K562 (cell line): ENCODE data around the gene MMP20. TPM values are rescaled to one million over a fixed set of nuclear protein-coding genes. Genes with fewer than 3 reads are reported as not detected.

Experiments
- ATAC-seq: fragments of 200-7000 bp; cut with Tn5 transposase; 3 replicates; pipeline ENCODE4 v1.9.1; 2020; ENCODE audit warnings: moderate library complexity
- BruUV-seq: library from RNA; stranded (reverse); fragments of 400-500 nt; replicated peaks from 2 replicates; lab custom pipeline; 2021; lab: Mats Ljungman, UMichigan
- CTCF ChIA-PET: fragments of 300-600 bp; formaldehyde crosslinking; extraction: SDS; loops from one replicate; lab custom pipeline; 2021; ENCODE audit warnings: low intra/inter-chr PET ratio; lab: Yijun Ruan, JAX
- POLR2A ChIA-PET: fragments of 300-600, 350-650 bp; sonication (Branson Sonifier 250); formaldehyde crosslinking; extraction: SDS; loops from one replicate; lab custom pipeline; 2021; ENCODE audit warnings: antibody characterized with exemption, inconsistent platforms; lab: Yijun Ruan, JAX
- DNase-seq, 4 experiments: peaks; one replicate each; pipeline versions ENCODE4 v3.0.0 to v3.0.0-alpha.2; 2011 to 2018; ENCODE audit warnings: low spot score in 3 of 4, mixed read lengths in 3 of 4; ENCODE audit errors: extremely low read depth in 1 of 4
- FAIRE-seq: peaks from 2 replicates; lab custom pipeline; 2011; peaks lifted over from hg19 to GRCh38; lab: Jason Lieb, UNC
- H2AFZ ChIP-seq: 2 replicates; pipeline ENCODE4 v1.6.0; 2011; ENCODE audit warnings: low read depth, low read length, control low read depth, inconsistent platforms
- H3K27ac ChIP-seq: fragments of 200-600 bp; 3 replicates; pipeline ENCODE4 v1.8.0; 2011; ENCODE audit warnings: low read depth, mild to moderate bottlenecking, control low read depth, inconsistent platforms, low read length, moderate library complexity, mixed read lengths; ENCODE audit errors: extremely low read depth
- H3K27me3 ChIP-seq, 2 experiments: fragments of 300-600 bp in 1 of 2; 2 replicates in 1 of 2; 3 replicates in 1 of 2; pipeline versions ENCODE4 v1.6.0 to v1.8.0; 2011; ENCODE audit warnings: inconsistent platforms in 2 of 2, low read length in 2 of 2, mild to moderate bottlenecking in 1 of 2, mixed read lengths in 1 of 2, moderate library complexity in 1 of 2; ENCODE audit not compliant: control insufficient read depth in 2 of 2, insufficient read depth in 2 of 2
- H3K36me3 ChIP-seq: fragments of 300-600 bp; 3 replicates; pipeline ENCODE4 v1.8.0; 2011; ENCODE audit warnings: mild to moderate bottlenecking, low read length, inconsistent platforms; ENCODE audit not compliant: control insufficient read depth, insufficient read depth
- H3K4me1 ChIP-seq, 2 experiments: fragments of 200-600 bp in 1 of 2; replicated peaks in 1 of 2; 2 replicates in 1 of 2; 3 replicates in 1 of 2; pipeline versions ENCODE4 v1.5.1 to v1.8.0; 2011; ENCODE audit warnings: inconsistent platforms in 2 of 2, low read length in 2 of 2, mild to moderate bottlenecking in 1 of 2, mixed read lengths in 1 of 2, moderate library complexity in 1 of 2; ENCODE audit not compliant: control insufficient read depth in 2 of 2, insufficient read depth in 2 of 2
- H3K4me2 ChIP-seq: 2 replicates; pipeline ENCODE4 v1.6.1; 2011; ENCODE audit warnings: low read length, control low read depth, inconsistent platforms, mixed read lengths; ENCODE audit not compliant: insufficient read depth
- H3K4me3 ChIP-seq: fragments of 200-600 bp; sonication (generic), shearing (Covaris generic); 2 replicates; pipeline ENCODE4 v1.5.1; 2016; ENCODE audit warnings: control low read depth, inconsistent platforms
- H3K79me2 ChIP-seq: fragments of 200-600 bp; 3 replicates; pipeline ENCODE4 v1.8.0; 2011; ENCODE audit warnings: low read length, inconsistent platforms; ENCODE audit not compliant: control insufficient read depth, insufficient read depth
- H3K9ac ChIP-seq, 2 experiments: 2 replicates each; pipeline versions ENCODE4 v1.6.0 to v1.6.1; 2011; ENCODE audit warnings: low read depth in 2 of 2, low read length in 2 of 2, control low read depth in 1 of 2, inconsistent platforms in 1 of 2, mild to moderate bottlenecking in 1 of 2, mixed read lengths in 1 of 2; ENCODE audit not compliant: insufficient read depth in 1 of 2
- H3K9me1 ChIP-seq: one replicate; pipeline ENCODE4 v1.6.0; 2011; ENCODE audit warnings: inconsistent platforms, mild to moderate bottlenecking, low read length, moderate library complexity; ENCODE audit not compliant: control insufficient read depth, insufficient read depth
- H3K9me3 ChIP-seq: replicated peaks from 2 replicates; pipeline ENCODE4 v1.5.1; 2011; ENCODE audit warnings: low read depth, low read length, inconsistent platforms; ENCODE audit not compliant: control insufficient read depth, insufficient read depth
- H4K20me1 ChIP-seq: replicated peaks from 2 replicates; pipeline ENCODE4 v1.6.1; 2011; ENCODE audit warnings: low read length, inconsistent platforms, mixed read lengths; ENCODE audit not compliant: control insufficient read depth, insufficient read depth
- ADNP ChIP-seq: fragments of 200-800 bp; sonication (Bioruptor generic); IDR thresholded peaks from 2 replicates; pipeline ENCODE4 v1.6.1; 2016; ENCODE audit warnings: missing genetic modification characterization, missing compliant biosample characterization
- ETV6 ChIP-seq, 3 experiments: fragments of 150-350 bp in 1 of 3; sonication (generic) in 1 of 3; formaldehyde crosslinking in 1 of 3; IDR thresholded peaks; 2 replicates each; pipeline versions ENCODE4 v1.6.1 to v1.8.0; 2014 to 2022; ENCODE audit warnings: borderline replicate concordance in 2 of 3, low read depth in 2 of 3, antibody characterized with exemption in 1 of 3, low read length in 1 of 3, mild to moderate bottlenecking in 1 of 3, missing genetic modification reagents in 1 of 3
- GABPB1 ChIP-seq: sonication (generic); formaldehyde crosslinking; IDR thresholded peaks from 2 replicates; pipeline ENCODE4 v1.8.0; 2022; ENCODE audit warnings: mild to moderate bottlenecking, missing genetic modification reagents
- GATAD2B ChIP-seq: fragments of 450-650 bp; IDR thresholded peaks from 2 replicates; pipeline ENCODE4 v1.6.1; 2017; ENCODE audit warnings: mild to moderate bottlenecking, borderline replicate concordance
- HDAC6 ChIP-seq: IDR thresholded peaks from 2 replicates; pipeline ENCODE4 v1.6.1; 2012; ENCODE audit warnings: low read depth, mild to moderate bottlenecking, control low read depth, inconsistent platforms, low read length, moderate library complexity
- HNRNPK ChIP-seq: fragments of 200-400 bp; formaldehyde crosslinking; IDR thresholded peaks from one replicate; pipeline ENCODE4 v1.6.1; 2018; ENCODE audit warnings: mild to moderate bottlenecking, low read depth, low read length; ENCODE audit not compliant: poor library complexity, severe bottlenecking
- KLF10 ChIP-seq: fragments of 250-450 bp; sonication (Bioruptor Pico); IDR thresholded peaks from 2 replicates; pipeline ENCODE4 v1.6.1; 2021; ENCODE audit warnings: matching md5 sums
- SAFB ChIP-seq: fragments of 200-400 bp; formaldehyde crosslinking; IDR thresholded peaks from 2 replicates; pipeline ENCODE4 v1.6.1; 2017; ENCODE audit warnings: low read depth, low read length, borderline replicate concordance
- ZNF184 ChIP-seq: sonication (generic); formaldehyde crosslinking; IDR thresholded peaks from 2 replicates; pipeline ENCODE4 v1.5.0; 2020; ENCODE audit warnings: missing genetic modification reagents
- WGBS: fragments of 100-300 bp; shearing (Covaris generic); methylation state at CpG from one replicate; pipeline ENCODE4 v1.1.6; 2016; ENCODE audit warnings: low coverage, mixed read lengths; ENCODE audit not compliant: insufficient coverage; ENCODE audit errors: missing lambda C conversion rate; 5-methylcytosine and 5-hydroxymethylcytosine counted together
- in situ Hi-C: fragments of 300-500 bp; cut with MboI; formaldehyde crosslinking; loops from 4 replicates; pipeline ENCODE4 v1.15.0; 2018; ENCODE audit warnings: inconsistent platforms, mixed read lengths
- intact Hi-C: fragments of 100-400 bp; cut with micrococcal nuclease; formaldehyde crosslinking; loops from 2 replicates; pipeline ENCODE4 v1.14.2; 2022
- polyA plus RNA-seq, 8 experiments: library from polyadenylated mRNA; depleted of rRNA in 4 of 8; stranded (reverse) in 5 of 8; unstranded in 3 of 8; fragments of >200 nt; fragmentation: Nextera tagmentation in 2 of 8; fragmentation: Illumina TruSeq in 1 of 8; extraction: Ambion mirVana in 2 of 8; extraction: Trizol in 1 of 8; gene quantifications; 2 replicates each; pipeline versions ENCODE4 v1.2.1 to v1.2.3, GENCODE V29; 2011 to 2014; ENCODE audit warnings: inconsistent platforms in 1 of 8, missing spikeins in 1 of 8
- total RNA-seq, 7 experiments: library from RNA; depleted of rRNA in 6 of 7; stranded (reverse); fragments of >200 nt in 6 of 7; fragmentation: Illumina TruSeq in 2 of 7; extraction: Trizol in 2 of 7; gene quantifications; 2 replicates each; pipeline versions ENCODE4 v1.2.1 to v1.2.3, GENCODE V29; 2011 to 2021; ENCODE audit warnings: low replicate concordance in 1 of 7
- TF ChIP-seq, protein P1 (sequence below): fragments of 250-450 bp; sonication (Bioruptor Pico); IDR thresholded peaks from 2 replicates; pipeline ENCODE4 v1.8.0; 2022; ENCODE audit warnings: moderate library complexity, mild to moderate bottlenecking, inconsistent platforms
- TF ChIP-seq, protein P2 (sequence below), 2 experiments: fragments of 450-650 bp; IDR thresholded peaks; 2 replicates each; pipeline ENCODE4 v1.6.1; 2018; ENCODE audit warnings: mild to moderate bottlenecking in 2 of 2, low read depth in 1 of 2; ENCODE audit not compliant: partially characterized antibody in 2 of 2

MMP20 gene
- total and polyA plus RNA-seq, 9 of the 15 experiments (the other 6 are each of a cell fraction or from before 2014, with no cell fraction given) = not detected

DNA sequence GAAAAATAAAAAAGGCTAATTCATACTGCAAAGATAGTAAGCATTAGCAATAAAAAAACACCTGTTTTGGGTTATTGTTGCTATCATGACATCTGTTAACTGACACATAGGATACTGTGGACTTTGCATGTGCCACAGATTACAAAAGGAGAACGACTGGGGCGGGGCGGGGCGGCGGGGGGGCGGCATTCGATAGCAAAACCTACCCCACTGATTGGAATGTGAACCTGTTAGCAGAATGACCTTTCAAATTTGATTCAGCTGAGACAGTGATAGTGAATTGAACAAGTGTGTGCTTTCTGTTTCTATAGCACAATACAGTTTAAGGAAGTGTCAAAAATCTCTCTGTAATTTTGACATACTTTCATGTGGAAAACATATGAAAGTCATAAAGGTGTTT lies 14.9 kb downstream of the MMP20 start (continued):
- TF ChIP-seq, protein P1, sequence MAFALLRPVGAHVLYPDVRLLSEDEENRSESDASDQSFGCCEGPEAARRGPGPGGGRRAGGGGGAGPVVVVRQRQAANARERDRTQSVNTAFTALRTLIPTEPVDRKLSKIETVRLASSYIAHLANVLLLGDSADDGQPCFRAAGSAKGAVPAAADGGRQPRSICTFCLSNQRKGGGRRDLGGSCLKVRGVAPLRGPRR (CRISPR knock-in tag) = no peak
- no peak for TF ChIP-seq GATAD2B

DNA sequence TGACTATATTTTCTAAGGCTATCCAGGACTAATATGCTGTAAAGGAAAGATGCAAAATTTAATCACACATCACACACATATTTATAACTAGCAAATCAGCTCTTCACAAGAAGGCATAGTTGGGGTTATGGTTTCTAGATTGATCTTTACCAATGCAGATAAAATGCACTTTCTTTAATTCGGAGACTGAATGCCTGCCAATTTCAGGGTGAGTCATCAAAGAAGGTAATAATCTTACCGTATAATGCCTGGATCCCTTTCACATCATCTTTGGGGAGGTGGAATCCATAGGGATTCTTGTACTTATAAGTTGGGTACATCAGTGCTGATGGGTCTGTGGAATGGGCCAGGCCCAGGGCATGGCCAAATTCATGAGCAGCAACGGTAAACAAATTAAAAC lies 16.4 kb downstream of the MMP20 start:
- Histone ChIP-seq H3K9ac (no peak overlapping the region), H3K27me3 (peaks cover 3 to 13% of the 10 kb centered on the region in 2 experiments; a peak in 3 of 5 replicates), H2AFZ (no peak overlapping the region), H3K9me3 (no peaks in the 10 kb centered on the region), H3K79me2 (no peaks in the 10 kb centered on the region), H3K27ac (no peak overlapping the region), H3K36me3 (no peaks in the 10 kb centered on the region), H3K4me1 (no peaks in the 10 kb centered on the region), H3K9me1 (no peaks in the 10 kb centered on the region), H4K20me1 (no peaks in the 10 kb centered on the region), H3K4me3 (no peak overlapping the region), H3K4me2 (no peak overlapping the region)
- in situ Hi-C loops = no loop called here
- DNase-seq (no peak), FAIRE-seq (no peak), ATAC-seq (no peak)
- ChIA-PET POLR2A (no interaction called here), CTCF (no interaction called here)
- BruUV-seq = no TSS peak
- TF ChIP-seq ZNF184 (CRISPR knock-in tag) (no peak), ADNP (tag) (no peak), HDAC6 (no peak), SAFB (no peak), KLF10 (no peak), HNRNPK (no peak), ETV6 (IDR thresholded peaks at IDR 0.05; ENCODE audit: borderline replicate concordance in 1 of 2, low read depth in 2 of 2, low read length in 1 of 2) (no peak), ETV6 (CRISPR knock-in tag; IDR thresholded peaks at IDR 0.05; ENCODE audit: borderline replicate concordance) (no peak), GABPB1 (CRISPR knock-in tag) (no peak)
- TF ChIP-seq, protein P2, sequence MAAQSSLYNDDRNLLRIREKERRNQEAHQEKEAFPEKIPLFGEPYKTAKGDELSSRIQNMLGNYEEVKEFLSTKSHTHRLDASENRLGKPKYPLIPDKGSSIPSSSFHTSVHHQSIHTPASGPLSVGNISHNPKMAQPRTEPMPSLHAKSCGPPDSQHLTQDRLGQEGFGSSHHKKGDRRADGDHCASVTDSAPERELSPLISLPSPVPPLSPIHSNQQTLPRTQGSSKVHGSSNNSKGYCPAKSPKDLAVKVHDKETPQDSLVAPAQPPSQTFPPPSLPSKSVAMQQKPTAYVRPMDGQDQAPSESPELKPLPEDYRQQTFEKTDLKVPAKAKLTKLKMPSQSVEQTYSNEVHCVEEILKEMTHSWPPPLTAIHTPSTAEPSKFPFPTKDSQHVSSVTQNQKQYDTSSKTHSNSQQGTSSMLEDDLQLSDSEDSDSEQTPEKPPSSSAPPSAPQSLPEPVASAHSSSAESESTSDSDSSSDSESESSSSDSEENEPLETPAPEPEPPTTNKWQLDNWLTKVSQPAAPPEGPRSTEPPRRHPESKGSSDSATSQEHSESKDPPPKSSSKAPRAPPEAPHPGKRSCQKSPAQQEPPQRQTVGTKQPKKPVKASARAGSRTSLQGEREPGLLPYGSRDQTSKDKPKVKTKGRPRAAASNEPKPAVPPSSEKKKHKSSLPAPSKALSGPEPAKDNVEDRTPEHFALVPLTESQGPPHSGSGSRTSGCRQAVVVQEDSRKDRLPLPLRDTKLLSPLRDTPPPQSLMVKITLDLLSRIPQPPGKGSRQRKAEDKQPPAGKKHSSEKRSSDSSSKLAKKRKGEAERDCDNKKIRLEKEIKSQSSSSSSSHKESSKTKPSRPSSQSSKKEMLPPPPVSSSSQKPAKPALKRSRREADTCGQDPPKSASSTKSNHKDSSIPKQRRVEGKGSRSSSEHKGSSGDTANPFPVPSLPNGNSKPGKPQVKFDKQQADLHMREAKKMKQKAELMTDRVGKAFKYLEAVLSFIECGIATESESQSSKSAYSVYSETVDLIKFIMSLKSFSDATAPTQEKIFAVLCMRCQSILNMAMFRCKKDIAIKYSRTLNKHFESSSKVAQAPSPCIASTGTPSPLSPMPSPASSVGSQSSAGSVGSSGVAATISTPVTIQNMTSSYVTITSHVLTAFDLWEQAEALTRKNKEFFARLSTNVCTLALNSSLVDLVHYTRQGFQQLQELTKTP (IDR thresholded peaks at IDR 0.05; ENCODE audit: low read depth in 1 of 2, partially characterized antibody in 2 of 2) = no peak
- intact Hi-C loops = no loop called here
- 0% methylated on average over 3 of the region's 3 CpGs for WGBS
